Smooth muscle cell (in vitro differentiated cells): Measurements from ENCODE around the gene TLR8. TPM values are rescaled to one million over a fixed set of nuclear protein-coding genes. Genes with fewer than 3 reads are reported as not detected.

Experiments
- DNase-seq: peaks from one replicate; lab custom pipeline; 2025; ENCODE audit not compliant: unreplicated experiment; lab: John Stamatoyannopoulos, UW
- H2AFZ ChIP-seq: fragments of 200-600 bp; sonication (generic); 2 replicates; pipeline ENCODE4 v1.6.0; 2016; ENCODE audit warnings: antibody characterized with exemption, low read depth, mild to moderate bottlenecking
- H3F3A ChIP-seq: fragments of 200-600 bp; sonication (generic); 2 replicates; pipeline ENCODE4 v1.6.0; 2017; ENCODE audit warnings: antibody characterized with exemption, low read depth
- H3K27ac ChIP-seq: fragments of 200-600 bp; sonication (generic); 2 replicates; pipeline ENCODE4 v1.5.1; 2016; ENCODE audit warnings: low read depth, mild to moderate bottlenecking
- H3K27me3 ChIP-seq: fragments of 200-600 bp; sonication (generic); 2 replicates; pipeline ENCODE4 v1.6.1; 2016; ENCODE audit warnings: low read depth, mild to moderate bottlenecking
- H3K36me3 ChIP-seq: fragments of 200-600 bp; sonication (generic); 2 replicates; pipeline ENCODE4 v1.5.1; 2016; ENCODE audit warnings: low read depth
- H3K4me1 ChIP-seq: fragments of 200-600 bp; sonication (generic); 2 replicates; pipeline ENCODE4 v1.5.1; 2016; ENCODE audit warnings: low read depth
- H3K4me2 ChIP-seq: fragments of 200-600 bp; sonication (generic); 2 replicates; pipeline ENCODE4 v1.6.0; 2016; ENCODE audit warnings: mild to moderate bottlenecking
- H3K4me3 ChIP-seq: fragments of 200-600 bp; sonication (generic); 2 replicates; pipeline ENCODE4 v1.5.1; 2016; ENCODE audit warnings: mild to moderate bottlenecking
- H3K79me2 ChIP-seq: fragments of 200-600 bp; sonication (generic); 2 replicates; pipeline ENCODE4 v1.6.0; 2016; ENCODE audit warnings: low read depth, mild to moderate bottlenecking
- H3K9ac ChIP-seq: fragments of 200-600 bp; sonication (generic); 2 replicates; pipeline ENCODE4 v1.6.0; 2016; ENCODE audit warnings: low read depth
- H3K9me3 ChIP-seq: fragments of 200-600 bp; sonication (generic); replicated peaks from 2 replicates; pipeline ENCODE4 v1.5.1; 2016; ENCODE audit warnings: low read depth
- H4K20me1 ChIP-seq: fragments of 200-600 bp; sonication (generic); 2 replicates; pipeline ENCODE4 v1.6.0; 2016; ENCODE audit warnings: low read depth
- WGBS: methylation state at CpG from one replicate; pipeline ENCODE4 v1.1.7; 2016; ENCODE audit warnings: low lambda C conversion rate; 5-methylcytosine and 5-hydroxymethylcytosine counted together
- polyA plus RNA-seq: library from polyadenylated mRNA; unstranded; fragments of >200 nt; fragmentation: Nextera tagmentation; extraction: Ambion mirVana; gene quantifications from 2 replicates; pipeline ENCODE4 v1.2.1, GENCODE V29; 2016
- total RNA-seq: library from RNA; depleted of rRNA; stranded (reverse); fragments of >200 nt; gene quantifications from 2 replicates; pipeline ENCODE4 v1.2.3, GENCODE V29; 2014
- TF ChIP-seq, protein P1 (sequence below): fragments of 200-600 bp; sonication (generic); IDR thresholded peaks from 2 replicates; pipeline ENCODE4 v1.5.1; 2017; ENCODE audit warnings: borderline replicate concordance, mild to moderate bottlenecking, antibody characterized with exemption; ENCODE audit not compliant: insufficient read depth, poor library complexity, severe bottlenecking

The TLR8 gene
- total and polyA plus RNA-seq, 2 experiments from 2014 or later, result not detected

DNA sequence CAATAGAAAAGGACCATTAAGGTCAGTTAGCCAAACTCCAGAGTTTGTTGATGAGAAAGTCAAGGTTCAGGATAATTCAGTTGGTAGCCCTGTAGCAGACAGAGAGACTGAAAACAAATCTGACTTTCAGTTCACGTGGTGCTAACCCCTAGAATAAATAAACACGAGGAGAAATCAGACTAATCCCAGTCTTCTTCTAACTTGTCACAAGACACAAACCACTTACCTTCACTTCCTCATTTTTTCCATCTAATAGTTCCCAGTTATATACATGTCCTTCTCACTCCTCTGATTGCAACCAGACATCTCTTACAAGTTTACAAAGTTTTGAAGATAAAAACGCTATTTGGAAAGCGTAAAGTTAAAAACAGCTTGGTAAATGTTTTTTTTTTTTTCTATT is 31.8 kb upstream of the TLR8 start:
- 34% methylated on average over 4 of the region's 4 CpGs for WGBS
- Histone ChIP-seq H3K36me3 (no peaks in the 10 kb centered on the region), H4K20me1 (no peaks in the 10 kb centered on the region), H3K27ac (no peak overlapping the region), H3K4me2 (no peak overlapping the region), H3K79me2 (no peaks in the 10 kb centered on the region), H3K9me3 (no peaks in the 10 kb centered on the region), H3K4me1 (no peaks in the 10 kb centered on the region), H3K4me3 (no peak overlapping the region), H2AFZ (no peak overlapping the region), H3K27me3 (no peaks in the 10 kb centered on the region), H3K9ac (no peak overlapping the region), H3F3A (no peaks in the 10 kb centered on the region)
- TF ChIP-seq, protein P1, sequence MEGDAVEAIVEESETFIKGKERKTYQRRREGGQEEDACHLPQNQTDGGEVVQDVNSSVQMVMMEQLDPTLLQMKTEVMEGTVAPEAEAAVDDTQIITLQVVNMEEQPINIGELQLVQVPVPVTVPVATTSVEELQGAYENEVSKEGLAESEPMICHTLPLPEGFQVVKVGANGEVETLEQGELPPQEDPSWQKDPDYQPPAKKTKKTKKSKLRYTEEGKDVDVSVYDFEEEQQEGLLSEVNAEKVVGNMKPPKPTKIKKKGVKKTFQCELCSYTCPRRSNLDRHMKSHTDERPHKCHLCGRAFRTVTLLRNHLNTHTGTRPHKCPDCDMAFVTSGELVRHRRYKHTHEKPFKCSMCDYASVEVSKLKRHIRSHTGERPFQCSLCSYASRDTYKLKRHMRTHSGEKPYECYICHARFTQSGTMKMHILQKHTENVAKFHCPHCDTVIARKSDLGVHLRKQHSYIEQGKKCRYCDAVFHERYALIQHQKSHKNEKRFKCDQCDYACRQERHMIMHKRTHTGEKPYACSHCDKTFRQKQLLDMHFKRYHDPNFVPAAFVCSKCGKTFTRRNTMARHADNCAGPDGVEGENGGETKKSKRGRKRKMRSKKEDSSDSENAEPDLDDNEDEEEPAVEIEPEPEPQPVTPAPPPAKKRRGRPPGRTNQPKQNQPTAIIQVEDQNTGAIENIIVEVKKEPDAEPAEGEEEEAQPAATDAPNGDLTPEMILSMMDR, result no peak
- no peak for DNase-seq

DNA sequence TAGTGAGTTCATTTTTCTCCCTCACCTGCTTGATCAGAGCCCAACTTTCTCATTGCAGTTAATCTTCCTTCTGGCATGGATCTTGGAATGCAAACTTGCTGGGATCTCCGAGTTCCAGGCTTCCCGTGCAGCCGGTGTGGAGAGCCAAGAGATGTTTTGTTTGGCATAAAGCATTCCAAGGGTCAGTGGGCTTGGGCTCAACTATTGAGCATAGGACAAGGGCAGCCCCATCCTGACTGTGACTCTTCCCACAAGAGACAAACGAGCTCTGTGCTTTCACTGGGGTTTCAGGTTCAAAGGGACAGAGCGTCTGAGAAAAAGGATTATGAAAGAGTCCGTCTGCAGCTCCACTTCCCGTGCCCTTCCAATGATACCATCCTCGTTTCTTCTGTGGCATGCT is 29.0 kb upstream of the TLR8 start:
- TF ChIP-seq, protein P1, result no peak
- Histone ChIP-seq H2AFZ (no peak overlapping the region), H4K20me1 (no peaks in the 10 kb centered on the region), H3K4me3 (no peak overlapping the region), H3K36me3 (no peaks in the 10 kb centered on the region), H3K79me2 (no peaks in the 10 kb centered on the region), H3K4me2 (no peak overlapping the region), H3K9me3 (no peaks in the 10 kb centered on the region), H3K4me1 (no peaks in the 10 kb centered on the region), H3K27me3 (no peaks in the 10 kb centered on the region), H3K9ac (no peak overlapping the region), H3K27ac (no peak overlapping the region), H3F3A (no peaks in the 10 kb centered on the region)
- WGBS, result 72% methylated on average over 8 of the region's 8 CpGs
- DNase-seq, result no peak

DNA sequence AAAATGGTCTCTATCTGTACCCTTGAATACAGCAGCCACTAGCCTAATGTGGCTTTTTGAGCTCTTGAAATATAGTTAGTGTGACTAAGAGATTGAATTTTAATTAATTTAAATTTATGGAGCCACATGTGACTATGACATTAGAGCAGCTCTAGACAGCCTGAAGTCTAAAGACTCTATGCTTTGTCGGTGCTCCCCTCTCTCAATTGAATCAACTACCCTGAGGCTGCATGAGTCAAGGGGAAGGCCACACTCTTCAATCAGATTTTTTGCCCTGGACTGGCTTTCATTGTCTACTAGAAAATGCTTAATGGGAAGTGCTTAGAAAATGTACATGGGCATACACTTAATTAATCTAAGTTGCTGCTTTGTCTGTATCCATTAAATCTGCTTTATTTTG is 27.9 kb upstream of the TLR8 start:
- 41% methylated on average over 1 of the region's 1 CpG for WGBS
- TF ChIP-seq, protein P1, result no peak
- H4K20me1 ChIP-seq, result no peaks in the 10 kb centered on the region

DNA sequence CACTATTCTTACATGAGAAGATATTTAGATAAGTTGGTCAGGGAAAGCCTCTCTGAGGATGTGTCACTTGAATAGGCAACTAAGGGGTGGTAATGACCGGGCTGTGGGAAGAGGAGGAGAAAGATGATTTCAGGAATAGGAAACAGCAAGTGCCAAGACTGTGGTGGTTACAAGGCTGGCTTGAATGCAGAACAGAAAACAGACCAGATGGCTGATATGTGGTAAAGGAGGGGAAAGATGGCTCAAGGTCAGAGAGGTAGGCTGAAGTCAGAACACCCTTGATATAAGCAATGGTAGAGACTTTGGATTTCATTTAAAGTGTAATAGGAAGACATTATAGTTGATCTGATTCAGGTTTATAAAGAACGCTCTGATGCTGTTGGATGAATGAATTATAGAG is 24.5 kb upstream of the TLR8 start:
- H3K4me1 ChIP-seq, result no peaks in the 10 kb centered on the region
- H4K20me1 ChIP-seq, result no peaks in the 10 kb centered on the region
- H3K27me3 ChIP-seq, result no peaks in the 10 kb centered on the region
- DNase-seq, result no peak
- H3K4me2 ChIP-seq, result no peak overlapping the region
- 81% methylated on average over 2 of the region's 2 CpGs for WGBS
- H3K9me3 ChIP-seq, result no peaks in the 10 kb centered on the region
- TF ChIP-seq, protein P1, result no peak
- no peak overlapping the region for H3K4me3 ChIP-seq
- no peak overlapping the region for H3K27ac ChIP-seq
- no peaks in the 10 kb centered on the region for H3K79me2 ChIP-seq
- no peaks in the 10 kb centered on the region for H3F3A ChIP-seq
- no peak overlapping the region for H2AFZ ChIP-seq
- no peaks in the 10 kb centered on the region for H3K36me3 ChIP-seq
- no peak overlapping the region for H3K9ac ChIP-seq

More for the DNA sequence above, 27.9 kb upstream of the TLR8 start:
- DNase-seq, result no peak
- no peaks in the 10 kb centered on the region for H3K27me3 ChIP-seq
- H3K79me2 ChIP-seq, result no peaks in the 10 kb centered on the region
- H3K9me3 ChIP-seq, result no peaks in the 10 kb centered on the region
- H3K4me2 ChIP-seq, result no peak overlapping the region
- no peak overlapping the region for H3K9ac ChIP-seq
- H3F3A ChIP-seq, result no peaks in the 10 kb centered on the region
- H2AFZ ChIP-seq, result no peak overlapping the region
- no peaks in the 10 kb centered on the region for H3K36me3 ChIP-seq
- no peak overlapping the region for H3K27ac ChIP-seq
- H3K4me3 ChIP-seq, result no peak overlapping the region
- no peaks in the 10 kb centered on the region for H3K4me1 ChIP-seq
